ENCODE data around the gene ALKBH3. TPM values are rescaled to one million over a fixed set of nuclear protein-coding genes. Genes with fewer than 3 reads are reported as not detected.

ALKBH3 gene
- total RNA-seq, 1 experiment from 2014 or later = 36.7 TPM

DNA sequence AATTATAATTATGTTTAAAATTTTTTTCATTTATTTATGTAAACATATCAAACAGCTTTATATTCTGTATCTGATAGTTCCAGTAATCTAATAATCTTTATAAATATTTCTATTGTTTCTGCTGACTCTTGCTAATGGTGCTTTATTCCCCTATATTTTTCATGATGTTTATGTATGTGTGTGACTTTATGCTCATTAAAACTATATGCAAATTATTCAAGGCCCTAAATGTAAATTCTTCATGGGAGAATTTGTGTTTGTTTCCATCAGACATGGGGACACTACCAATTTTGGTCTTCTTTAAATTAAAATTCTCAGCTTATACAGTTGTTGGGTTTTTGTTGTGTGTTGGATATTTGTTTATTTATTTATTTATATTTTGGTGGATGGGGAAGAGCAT, 13.7 kb upstream of the ALKBH3 start:
- Histone ChIP-seq H3K4me2 (ENCODE audit: low read length) (no peak overlapping the region), H3K27me3 (ENCODE audit: insufficient read depth, low read length) (peaks cover 14% of the 10 kb centered on the region; the same call in 1 of the 2 replicates), H3K9ac (ENCODE audit: low read length) (no peak overlapping the region), H3K4me1 (ENCODE audit: control insufficient read depth in 1 of 2, insufficient read depth in 2 of 2, low read length in 2 of 2) (no peaks in the 10 kb centered on the region), H2AFZ (ENCODE audit: low read depth, low read length, poor library complexity, severe bottlenecking) (no peak overlapping the region), H3K9me3 (ENCODE audit: control insufficient read depth in 1 of 2, insufficient read depth in 1 of 2, low read depth in 1 of 2, low read length in 2 of 2) (no peaks in the 10 kb centered on the region), H3K4me3 (replicated peaks in 1 of 2; ENCODE audit: low read depth in 1 of 2, low read length in 2 of 2) (no peak overlapping the region), H4K20me1 (ENCODE audit: insufficient read depth) (no peaks in the 10 kb centered on the region), H3K9me2 (ENCODE audit: insufficient read depth) (no peaks in the 10 kb centered on the region), H3K79me2 (ENCODE audit: insufficient read depth, low read length) (no peaks in the 10 kb centered on the region), H3K27ac (ENCODE audit: low read depth, low read length) (no peak overlapping the region), H3K36me3 (ENCODE audit: control insufficient read depth in 1 of 2, insufficient read depth in 2 of 2, low read length in 2 of 2) (no peaks in the 10 kb centered on the region)
- no TSS peak for BruUV-seq (replicated peaks)
- TF ChIP-seq POLR2AphosphoS5 (IDR thresholded peaks at IDR 0.05; ENCODE audit: low read depth, low read length) = no peak
- no peak for TF ChIP-seq RAD21 (IDR thresholded peaks at IDR 0.05; ENCODE audit: low read depth)
- ChIA-PET CTCF (no interaction called here), RAD21 (ENCODE audit: low non-redundant PET in 1 of 2, low total read pairs in 2 of 2, uncharacterized antibody in 2 of 2, unreplicated experiment in 2 of 2) (no interaction called here), POLR2A (no interaction called here)
- ATAC-seq (no peak), DNase-seq (ENCODE audit: low read depth, low spot score) (no peak)
- intact Hi-C loops (cut with micrococcal nuclease) = no loop called here

DNA sequence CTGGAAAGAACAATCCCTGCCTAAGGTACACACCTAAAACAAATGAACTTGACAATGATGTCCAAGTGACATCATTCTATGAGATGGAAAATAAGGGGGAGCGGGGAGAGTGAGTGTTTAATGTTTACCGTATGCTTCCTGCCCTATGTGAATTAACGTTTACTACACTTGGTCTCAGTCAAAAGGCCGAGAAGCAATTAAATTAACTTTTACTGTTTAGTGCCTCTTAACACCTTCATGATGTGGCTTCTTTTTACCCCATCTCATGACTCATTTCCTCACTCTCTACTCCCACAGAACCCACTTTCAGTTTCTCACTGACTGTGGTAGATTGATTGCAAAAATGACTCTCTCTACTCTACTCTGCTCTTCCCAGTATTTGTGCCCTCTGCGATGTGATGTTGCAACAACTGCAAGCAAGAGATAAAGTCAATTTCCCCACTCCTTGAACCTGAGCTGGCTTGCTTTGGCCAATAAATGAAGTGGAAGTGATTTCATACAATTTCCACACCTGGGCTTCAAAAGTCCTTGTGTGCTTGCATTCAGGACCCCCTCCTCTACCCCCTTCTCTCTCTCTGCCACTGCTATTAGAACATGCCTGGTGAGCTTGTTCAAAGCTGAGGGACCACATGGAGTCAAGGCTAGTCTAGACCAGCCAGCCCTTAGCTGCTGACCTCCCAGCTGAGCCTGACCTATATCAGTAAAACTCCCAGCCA, 11.6 kb upstream of the ALKBH3 start:
- no peaks in the 10 kb centered on the region for H3K79me2 ChIP-seq (ENCODE audit: insufficient read depth, low read length)
- no peaks in the 10 kb centered on the region for H3K9me2 ChIP-seq (ENCODE audit: insufficient read depth)
- H3K9ac ChIP-seq (ENCODE audit: low read length) = no peak overlapping the region
- no peak overlapping the region for H3K27ac ChIP-seq (ENCODE audit: low read depth, low read length)
- no peak for DNase-seq (ENCODE audit: low read depth, low spot score)
- BruUV-seq (replicated peaks) = no TSS peak
- no peaks in the 10 kb centered on the region for H3K9me3 ChIP-seq (ENCODE audit: control insufficient read depth in 1 of 2, insufficient read depth in 1 of 2, low read depth in 1 of 2, low read length in 2 of 2)
- ATAC-seq = no peak
- ChIA-PET POLR2A (no interaction called here), CTCF (no interaction called here), RAD21 (ENCODE audit: low non-redundant PET in 1 of 2, low total read pairs in 2 of 2, uncharacterized antibody in 2 of 2, unreplicated experiment in 2 of 2) (no interaction called here)
- no peaks in the 10 kb centered on the region for H3K36me3 ChIP-seq (ENCODE audit: control insufficient read depth in 1 of 2, insufficient read depth in 2 of 2, low read length in 2 of 2)
- no peaks in the 10 kb centered on the region for H3K4me1 ChIP-seq (ENCODE audit: control insufficient read depth in 1 of 2, insufficient read depth in 2 of 2, low read length in 2 of 2)
- no peak overlapping the region for H3K4me3 ChIP-seq (replicated peaks in 1 of 2; ENCODE audit: low read depth in 1 of 2, low read length in 2 of 2)
- intact Hi-C loops (cut with micrococcal nuclease) = no loop called here
- H2AFZ ChIP-seq (ENCODE audit: low read depth, low read length, poor library complexity, severe bottlenecking) = no peak overlapping the region
- H3K27me3 ChIP-seq (ENCODE audit: insufficient read depth, low read length) = peaks cover 28% of the 10 kb centered on the region; the same call in 1 of the 2 replicates
- no peak overlapping the region for H3K4me2 ChIP-seq (ENCODE audit: low read length)
- H4K20me1 ChIP-seq (ENCODE audit: insufficient read depth) = no peaks in the 10 kb centered on the region
- TF ChIP-seq SP1 (IDR thresholded peaks at IDR 0.05; ENCODE audit: low read depth) (no peak), ELF1 (IDR thresholded peaks at IDR 0.05; ENCODE audit: borderline replicate concordance, low read depth) (no peak)
